Cardiac muscle cell (in vitro differentiated cells and primary cell): ENCODE data around the gene PITPNC1. TPM values are rescaled to one million over a fixed set of nuclear protein-coding genes. Genes with fewer than 3 reads are reported as not detected.
A peak's percentile ranks its signal among the peaks of the same experiment; 100 is the strongest.

ENCODE experiments used
- DNase-seq, 2 donors: peaks; one replicate each; pipeline versions ENCODE4 v3.0.0 to v3.0.0-alpha.2; 2010 to 2017; ENCODE audit warnings: low read depth in 1 of 2, low spot score in 1 of 2
- H3K27ac ChIP-seq: fragments of 200-600 bp; sonication (generic); 2 replicates; pipeline ENCODE4 v1.5.1; 2016
- H3K27me3 ChIP-seq: fragments of 200-600 bp; sonication (generic); 2 replicates; pipeline ENCODE4 v1.6.0; 2016; ENCODE audit warnings: control low read depth
- H3K36me3 ChIP-seq: fragments of 200-600 bp; sonication (generic); 2 replicates; pipeline ENCODE4 v1.5.1; 2016; ENCODE audit warnings: control low read depth
- H3K4me1 ChIP-seq: fragments of 200-600 bp; sonication (generic); 2 replicates; pipeline ENCODE4 v1.8.1; 2017; ENCODE audit warnings: low read depth, mild to moderate bottlenecking, mixed run types
- H3K4me3 ChIP-seq: fragments of 200-600 bp; sonication (generic); 2 replicates; pipeline ENCODE4 v1.5.1; 2016; ENCODE audit warnings: mild to moderate bottlenecking
- H3K9me3 ChIP-seq: fragments of 200-600 bp; sonication (generic); 2 replicates; pipeline ENCODE4 v1.5.1; 2017; ENCODE audit warnings: low read depth, mild to moderate bottlenecking, control low read depth
- CTCF ChIP-seq: IDR thresholded peaks from 2 replicates; pipeline ENCODE4 v1.5.1; 2012; ENCODE audit warnings: low read depth, mild to moderate bottlenecking, low read length
- polyA plus RNA-seq: library from polyadenylated mRNA; unstranded; fragments of >200 nt; fragmentation: Nextera tagmentation; extraction: Ambion mirVana; gene quantifications from 2 replicates; pipeline ENCODE4 v1.2.1, GENCODE V29; 2016
- total RNA-seq: library from RNA; depleted of rRNA; stranded (reverse); fragments of >200 nt; gene quantifications from 2 replicates; pipeline ENCODE4 v1.2.3, GENCODE V29; 2016

Gene PITPNC1
- total and polyA plus RNA-seq, 2 experiments from 2014 or later: 4.8 to 5.7 TPM

- no peak for DNase-seq
- H3K27me3 ChIP-seq: no peaks in the 10 kb centered on the region
- TF ChIP-seq CTCF: no peak
Measured at GRCh38 chr17:67343237-67343636, 33.8 kb upstream of the PITPNC1 start.

GRCh38 chr17:67347826-67348225 lies 29.3 kb upstream of the PITPNC1 start:
- no peak overlapping the region for H3K27ac ChIP-seq
- H3K27me3 ChIP-seq: no peaks in the 10 kb centered on the region
- DNase-seq: no peak
- no peaks in the 10 kb centered on the region for H3K9me3 ChIP-seq
- TF ChIP-seq CTCF: no peak
- H3K4me3 ChIP-seq: no peak overlapping the region
- no peaks in the 10 kb centered on the region for H3K4me1 ChIP-seq
- H3K36me3 ChIP-seq: peaks cover 67% of the 10 kb centered on the region

More at GRCh38 chr17:67343237-67343636, 33.8 kb upstream of the PITPNC1 start:
- H3K4me1 ChIP-seq: no peaks in the 10 kb centered on the region
- no peaks in the 10 kb centered on the region for H3K9me3 ChIP-seq
- peaks cover 57% of the 10 kb centered on the region for H3K36me3 ChIP-seq
- H3K4me3 ChIP-seq: no peak overlapping the region
- no peak overlapping the region for H3K27ac ChIP-seq

- Histone ChIP-seq H3K27me3 (no peaks in the 10 kb centered on the region), H3K36me3 (peaks cover 59% of the 10 kb centered on the region), H3K4me3 (no peak overlapping the region), H3K4me1 (no peaks in the 10 kb centered on the region), H3K27ac (no peak overlapping the region), H3K9me3 (no peaks in the 10 kb centered on the region)
- DNase-seq: no peak
- TF ChIP-seq CTCF: no peak
Measured at GRCh38 chr17:67349420-67349819, 27.7 kb upstream of the PITPNC1 start.

GRCh38 chr17:67353161-67353560 lies 23.9 kb upstream of the PITPNC1 start:
- H3K4me3 ChIP-seq: no peak overlapping the region
- TF ChIP-seq CTCF: no peak
- H3K27me3 ChIP-seq: no peaks in the 10 kb centered on the region
- DNase-seq: no peak
- H3K9me3 ChIP-seq: no peaks in the 10 kb centered on the region
- H3K4me1 ChIP-seq: no peaks in the 10 kb centered on the region
- H3K36me3 ChIP-seq: peaks cover 45% of the 10 kb centered on the region
- peak overlapping the region; percentile 30 for H3K27ac ChIP-seq

GRCh38 chr17:67353929-67354574 lies 23.0 kb upstream of the PITPNC1 start:
- no peak for TF ChIP-seq CTCF
- Histone ChIP-seq H3K4me3 (no peak overlapping the region), H3K4me1 (no peaks in the 10 kb centered on the region), H3K27ac (peak overlapping the region; percentile 30), H3K9me3 (no peaks in the 10 kb centered on the region), H3K27me3 (no peaks in the 10 kb centered on the region), H3K36me3 (peaks cover 38% of the 10 kb centered on the region)
- no peak for DNase-seq

GRCh38 chr17:67358612-67359011 lies 18.5 kb upstream of the PITPNC1 start:
- H3K27me3 ChIP-seq: no peaks in the 10 kb centered on the region
- TF ChIP-seq CTCF: no peak
- peaks cover 6% of the 10 kb centered on the region for H3K4me1 ChIP-seq
- DNase-seq: no peak
- H3K36me3 ChIP-seq: peaks cover 14% of the 10 kb centered on the region
- no peaks in the 10 kb centered on the region for H3K9me3 ChIP-seq
- H3K27ac ChIP-seq: no peak overlapping the region
- H3K4me3 ChIP-seq: no peak overlapping the region
